ENCODE data around the gene CALN1.

DNA sequence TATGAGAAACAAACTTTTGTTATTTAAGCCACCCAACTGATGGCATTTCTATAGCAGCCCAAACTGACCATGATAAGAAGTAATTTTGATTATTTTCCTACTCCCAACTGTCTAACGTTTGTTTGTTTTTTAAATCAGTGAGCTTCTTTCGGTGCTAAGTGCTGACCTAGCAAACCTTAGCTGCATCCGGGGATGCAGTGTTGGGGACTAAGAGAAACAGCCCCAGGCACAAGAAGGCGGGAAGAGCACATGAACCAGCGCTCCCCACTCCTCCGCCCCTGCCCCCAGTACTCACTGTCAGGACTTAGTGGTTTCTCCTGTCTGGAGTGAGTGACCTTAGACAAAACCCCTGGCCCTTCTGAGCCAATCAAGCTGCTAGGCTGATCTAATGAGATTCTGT lies 168.8 kb downstream of the CALN1 start:
- TF ChIP-seq, protein P1, sequence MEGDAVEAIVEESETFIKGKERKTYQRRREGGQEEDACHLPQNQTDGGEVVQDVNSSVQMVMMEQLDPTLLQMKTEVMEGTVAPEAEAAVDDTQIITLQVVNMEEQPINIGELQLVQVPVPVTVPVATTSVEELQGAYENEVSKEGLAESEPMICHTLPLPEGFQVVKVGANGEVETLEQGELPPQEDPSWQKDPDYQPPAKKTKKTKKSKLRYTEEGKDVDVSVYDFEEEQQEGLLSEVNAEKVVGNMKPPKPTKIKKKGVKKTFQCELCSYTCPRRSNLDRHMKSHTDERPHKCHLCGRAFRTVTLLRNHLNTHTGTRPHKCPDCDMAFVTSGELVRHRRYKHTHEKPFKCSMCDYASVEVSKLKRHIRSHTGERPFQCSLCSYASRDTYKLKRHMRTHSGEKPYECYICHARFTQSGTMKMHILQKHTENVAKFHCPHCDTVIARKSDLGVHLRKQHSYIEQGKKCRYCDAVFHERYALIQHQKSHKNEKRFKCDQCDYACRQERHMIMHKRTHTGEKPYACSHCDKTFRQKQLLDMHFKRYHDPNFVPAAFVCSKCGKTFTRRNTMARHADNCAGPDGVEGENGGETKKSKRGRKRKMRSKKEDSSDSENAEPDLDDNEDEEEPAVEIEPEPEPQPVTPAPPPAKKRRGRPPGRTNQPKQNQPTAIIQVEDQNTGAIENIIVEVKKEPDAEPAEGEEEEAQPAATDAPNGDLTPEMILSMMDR (IDR thresholded peaks at IDR 0.05), result no peak
- no peak for TF ChIP-seq POLR2AphosphoS5 (IDR thresholded peaks at IDR 0.05; ENCODE audit: low read depth, low read length)
- no peak for TF ChIP-seq SIN3A (IDR thresholded peaks at IDR 0.05; ENCODE audit: borderline replicate concordance, insufficient read depth, low read depth, low read length)

Measured in Panc1 (cell line).